Tibial nerve (tissue), 4 donors: ENCODE results near the gene CABP1.

Source experiments
- CTCF ChIP-seq, 5 experiments: fragments of 200-600 bp in 3 of 5; fragments of 450-650 bp in 2 of 5; sonication (generic) in 3 of 5; IDR thresholded peaks; one replicate each; pipeline ENCODE4 v1.5.1; 2016 to 2019; ENCODE audit warnings: antibody characterized with exemption in 5 of 5, mild to moderate bottlenecking in 3 of 5, moderate library complexity in 2 of 5
- EP300 ChIP-seq, 2 donors: sonication (generic); formaldehyde crosslinking; IDR thresholded peaks; one replicate each; pipeline ENCODE4 v1.6.1; 2017; ENCODE audit warnings: antibody characterized with exemption in 2 of 2, mild to moderate bottlenecking in 1 of 2
- POLR2A ChIP-seq, 2 donors: fragments of 450-650 bp; IDR thresholded peaks; one replicate each; pipeline ENCODE4 v1.6.1; 2017; ENCODE audit warnings: antibody characterized with exemption in 2 of 2, mild to moderate bottlenecking in 2 of 2, moderate library complexity in 2 of 2

- no peak for TF ChIP-seq EP300 (IDR thresholded peaks at IDR 0.05)
- TF ChIP-seq CTCF (IDR thresholded peaks at IDR 0.05) = no peak
- no peak for TF ChIP-seq POLR2A (IDR thresholded peaks at IDR 0.05)
Measured at GRCh38 chr12:120693848-120694247, 53.4 kb downstream of the CABP1 start.
